Measurements from ENCODE around the gene EEF1G. TPM values are rescaled to one million over a fixed set of nuclear protein-coding genes. Genes with fewer than 3 reads are reported as not detected.

EEF1G gene
- total and polyA plus RNA-seq, 2 of the 13 experiments (the other 11 are each of a cell fraction or from before 2014, with no cell fraction given): 1,787 to 2,144 TPM

GRCh38 chr11:62601122-62601371 is 27.4 kb upstream of the EEF1G start (continued):
- TF ChIP-seq, protein P1, sequence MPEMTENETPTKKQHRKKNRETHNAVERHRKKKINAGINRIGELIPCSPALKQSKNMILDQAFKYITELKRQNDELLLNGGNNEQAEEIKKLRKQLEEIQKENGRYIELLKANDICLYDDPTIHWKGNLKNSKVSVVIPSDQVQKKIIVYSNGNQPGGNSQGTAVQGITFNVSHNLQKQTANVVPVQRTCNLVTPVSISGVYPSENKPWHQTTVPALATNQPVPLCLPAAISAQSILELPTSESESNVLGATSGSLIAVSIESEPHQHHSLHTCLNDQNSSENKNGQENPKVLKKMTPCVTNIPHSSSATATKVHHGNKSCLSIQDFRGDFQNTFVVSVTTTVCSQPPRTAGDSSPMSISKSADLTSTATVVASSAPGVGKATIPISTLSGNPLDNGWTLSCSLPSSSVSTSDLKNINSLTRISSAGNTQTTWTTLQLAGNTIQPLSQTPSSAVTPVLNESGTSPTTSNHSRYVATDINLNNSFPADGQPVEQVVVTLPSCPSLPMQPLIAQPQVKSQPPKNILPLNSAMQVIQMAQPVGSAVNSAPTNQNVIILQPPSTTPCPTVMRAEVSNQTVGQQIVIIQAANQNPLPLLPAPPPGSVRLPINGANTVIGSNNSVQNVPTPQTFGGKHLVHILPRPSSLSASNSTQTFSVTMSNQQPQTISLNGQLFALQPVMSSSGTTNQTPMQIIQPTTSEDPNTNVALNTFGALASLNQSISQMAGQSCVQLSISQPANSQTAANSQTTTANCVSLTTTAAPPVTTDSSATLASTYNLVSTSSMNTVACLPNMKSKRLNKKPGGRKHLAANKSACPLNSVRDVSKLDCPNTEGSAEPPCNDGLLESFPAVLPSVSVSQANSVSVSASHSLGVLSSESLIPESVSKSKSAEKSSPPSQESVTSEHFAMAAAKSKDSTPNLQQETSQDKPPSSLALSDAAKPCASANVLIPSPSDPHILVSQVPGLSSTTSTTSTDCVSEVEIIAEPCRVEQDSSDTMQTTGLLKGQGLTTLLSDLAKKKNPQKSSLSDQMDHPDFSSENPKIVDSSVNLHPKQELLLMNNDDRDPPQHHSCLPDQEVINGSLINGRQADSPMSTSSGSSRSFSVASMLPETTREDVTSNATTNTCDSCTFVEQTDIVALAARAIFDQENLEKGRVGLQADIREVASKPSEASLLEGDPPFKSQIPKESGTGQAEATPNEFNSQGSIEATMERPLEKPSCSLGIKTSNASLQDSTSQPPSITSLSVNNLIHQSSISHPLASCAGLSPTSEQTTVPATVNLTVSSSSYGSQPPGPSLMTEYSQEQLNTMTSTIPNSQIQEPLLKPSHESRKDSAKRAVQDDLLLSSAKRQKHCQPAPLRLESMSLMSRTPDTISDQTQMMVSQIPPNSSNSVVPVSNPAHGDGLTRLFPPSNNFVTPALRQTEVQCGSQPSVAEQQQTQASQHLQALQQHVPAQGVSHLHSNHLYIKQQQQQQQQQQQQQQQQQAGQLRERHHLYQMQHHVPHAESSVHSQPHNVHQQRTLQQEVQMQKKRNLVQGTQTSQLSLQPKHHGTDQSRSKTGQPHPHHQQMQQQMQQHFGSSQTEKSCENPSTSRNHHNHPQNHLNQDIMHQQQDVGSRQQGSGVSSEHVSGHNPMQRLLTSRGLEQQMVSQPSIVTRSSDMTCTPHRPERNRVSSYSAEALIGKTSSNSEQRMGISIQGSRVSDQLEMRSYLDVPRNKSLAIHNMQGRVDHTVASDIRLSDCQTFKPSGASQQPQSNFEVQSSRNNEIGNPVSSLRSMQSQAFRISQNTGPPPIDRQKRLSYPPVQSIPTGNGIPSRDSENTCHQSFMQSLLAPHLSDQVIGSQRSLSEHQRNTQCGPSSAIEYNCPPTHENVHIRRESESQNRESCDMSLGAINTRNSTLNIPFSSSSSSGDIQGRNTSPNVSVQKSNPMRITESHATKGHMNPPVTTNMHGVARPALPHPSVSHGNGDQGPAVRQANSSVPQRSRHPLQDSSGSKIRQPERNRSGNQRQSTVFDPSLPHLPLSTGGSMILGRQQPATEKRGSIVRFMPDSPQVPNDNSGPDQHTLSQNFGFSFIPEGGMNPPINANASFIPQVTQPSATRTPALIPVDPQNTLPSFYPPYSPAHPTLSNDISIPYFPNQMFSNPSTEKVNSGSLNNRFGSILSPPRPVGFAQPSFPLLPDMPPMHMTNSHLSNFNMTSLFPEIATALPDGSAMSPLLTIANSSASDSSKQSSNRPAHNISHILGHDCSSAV (CRISPR knock-in tag; IDR thresholded peaks at IDR 0.05; ENCODE audit: borderline replicate concordance): no peak
- no peak for TF ChIP-seq PBX3 (CRISPR knock-in tag; IDR thresholded peaks at IDR 0.05; ENCODE audit: borderline replicate concordance)
- TF ChIP-seq, protein P2, sequence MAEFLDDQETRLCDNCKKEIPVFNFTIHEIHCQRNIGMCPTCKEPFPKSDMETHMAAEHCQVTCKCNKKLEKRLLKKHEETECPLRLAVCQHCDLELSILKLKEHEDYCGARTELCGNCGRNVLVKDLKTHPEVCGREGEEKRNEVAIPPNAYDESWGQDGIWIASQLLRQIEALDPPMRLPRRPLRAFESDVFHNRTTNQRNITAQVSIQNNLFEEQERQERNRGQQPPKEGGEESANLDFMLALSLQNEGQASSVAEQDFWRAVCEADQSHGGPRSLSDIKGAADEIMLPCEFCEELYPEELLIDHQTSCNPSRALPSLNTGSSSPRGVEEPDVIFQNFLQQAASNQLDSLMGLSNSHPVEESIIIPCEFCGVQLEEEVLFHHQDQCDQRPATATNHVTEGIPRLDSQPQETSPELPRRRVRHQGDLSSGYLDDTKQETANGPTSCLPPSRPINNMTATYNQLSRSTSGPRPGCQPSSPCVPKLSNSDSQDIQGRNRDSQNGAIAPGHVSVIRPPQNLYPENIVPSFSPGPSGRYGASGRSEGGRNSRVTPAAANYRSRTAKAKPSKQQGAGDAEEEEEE (CRISPR knock-in tag; IDR thresholded peaks at IDR 0.05; ENCODE audit: borderline replicate concordance): no peak
- no peak for TF ChIP-seq RXRB (CRISPR knock-in tag; IDR thresholded peaks at IDR 0.05; ENCODE audit: borderline replicate concordance)
- TF ChIP-seq, protein P3, sequence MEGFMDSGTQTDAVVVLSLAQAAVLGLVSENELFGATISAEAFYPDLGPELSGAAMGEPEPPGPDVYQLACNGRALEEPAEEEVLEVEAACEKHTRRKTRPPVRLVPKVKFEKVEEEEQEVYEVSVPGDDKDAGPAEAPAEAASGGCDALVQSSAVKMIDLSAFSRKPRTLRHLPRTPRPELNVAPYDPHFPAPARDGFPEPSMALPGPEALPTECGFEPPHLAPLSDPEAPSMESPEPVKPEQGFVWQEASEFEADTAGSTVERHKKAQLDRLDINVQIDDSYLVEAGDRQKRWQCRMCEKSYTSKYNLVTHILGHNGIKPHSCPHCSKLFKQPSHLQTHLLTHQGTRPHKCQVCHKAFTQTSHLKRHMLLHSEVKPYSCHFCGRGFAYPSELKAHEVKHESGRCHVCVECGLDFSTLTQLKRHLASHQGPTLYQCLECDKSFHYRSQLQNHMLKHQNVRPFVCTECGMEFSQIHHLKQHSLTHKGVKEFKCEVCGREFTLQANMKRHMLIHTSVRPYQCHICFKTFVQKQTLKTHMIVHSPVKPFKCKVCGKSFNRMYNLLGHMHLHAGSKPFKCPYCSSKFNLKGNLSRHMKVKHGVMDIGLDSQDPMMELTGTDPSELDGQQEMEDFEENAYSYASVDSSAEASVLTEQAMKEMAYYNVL (CRISPR knock-in tag; IDR thresholded peaks at IDR 0.05; ENCODE audit: borderline replicate concordance): peak; percentile 34; the same call in 1 of the 2 replicates
- no peak for TF ChIP-seq STAT6 (CRISPR knock-in tag; IDR thresholded peaks at IDR 0.05; ENCODE audit: borderline replicate concordance)
- TF ChIP-seq EZH2 (conservative IDR thresholded peaks at IDR 0.05; ENCODE audit: low read depth, low read length): no peak
- TF ChIP-seq ZFP36 (IDR thresholded peaks at IDR 0.05; ENCODE audit: borderline replicate concordance, low read depth, low read length, partially characterized antibody): no peak
- TF ChIP-seq DPF2 (CRISPR knock-in tag; IDR thresholded peaks at IDR 0.05; ENCODE audit: borderline replicate concordance, low read depth): no peak
- peak; percentile 92; the same call in 1 of the 2 replicates for TF ChIP-seq ZSCAN30 (CRISPR knock-in tag; IDR thresholded peaks at IDR 0.05)

All from HepG2 (cell line).